CD4-positive, alpha-beta T cell treated with Interleukin-1 beta for 1 hour (primary cell): ENCODE data around the gene FUT7.

Source experiments
- DNase-seq, 2 donors: peaks; one replicate each; pipeline ENCODE4 v3.0.0-alpha.2; 2020 to 2022

FUT7 gene

DNA sequence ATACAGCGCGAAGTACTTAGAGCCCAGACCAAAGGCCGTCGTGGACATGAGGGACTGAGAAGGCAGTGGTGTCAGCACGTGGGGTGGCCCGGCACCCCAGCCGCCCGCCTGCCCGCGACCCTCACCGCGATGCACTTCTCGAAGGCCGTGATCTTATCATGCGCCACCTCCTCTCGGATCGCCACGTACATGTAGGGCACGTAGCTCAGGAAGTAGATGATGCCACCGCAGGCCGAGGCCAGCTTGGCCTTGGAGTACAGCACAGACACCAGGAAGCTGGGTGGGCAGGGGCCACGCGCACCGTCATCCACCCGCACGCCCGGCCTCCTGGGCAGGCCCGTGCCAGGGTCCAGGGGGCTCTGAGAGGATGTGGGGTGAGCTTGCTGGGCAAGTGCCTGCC is 14.8 kb downstream of the FUT7 start:
- DNase-seq: no peak

- no peak for DNase-seq
Measured at GRCh38 chr9:137016436-137016835, 15.5 kb downstream of the FUT7 start.

- DNase-seq: no peak
Measured at GRCh38 chr9:137015976-137016375, 15.9 kb downstream of the FUT7 start.

GRCh38 chr9:137015540-137015930 is 16.4 kb downstream of the FUT7 start:
- DNase-seq: no peak

DNA sequence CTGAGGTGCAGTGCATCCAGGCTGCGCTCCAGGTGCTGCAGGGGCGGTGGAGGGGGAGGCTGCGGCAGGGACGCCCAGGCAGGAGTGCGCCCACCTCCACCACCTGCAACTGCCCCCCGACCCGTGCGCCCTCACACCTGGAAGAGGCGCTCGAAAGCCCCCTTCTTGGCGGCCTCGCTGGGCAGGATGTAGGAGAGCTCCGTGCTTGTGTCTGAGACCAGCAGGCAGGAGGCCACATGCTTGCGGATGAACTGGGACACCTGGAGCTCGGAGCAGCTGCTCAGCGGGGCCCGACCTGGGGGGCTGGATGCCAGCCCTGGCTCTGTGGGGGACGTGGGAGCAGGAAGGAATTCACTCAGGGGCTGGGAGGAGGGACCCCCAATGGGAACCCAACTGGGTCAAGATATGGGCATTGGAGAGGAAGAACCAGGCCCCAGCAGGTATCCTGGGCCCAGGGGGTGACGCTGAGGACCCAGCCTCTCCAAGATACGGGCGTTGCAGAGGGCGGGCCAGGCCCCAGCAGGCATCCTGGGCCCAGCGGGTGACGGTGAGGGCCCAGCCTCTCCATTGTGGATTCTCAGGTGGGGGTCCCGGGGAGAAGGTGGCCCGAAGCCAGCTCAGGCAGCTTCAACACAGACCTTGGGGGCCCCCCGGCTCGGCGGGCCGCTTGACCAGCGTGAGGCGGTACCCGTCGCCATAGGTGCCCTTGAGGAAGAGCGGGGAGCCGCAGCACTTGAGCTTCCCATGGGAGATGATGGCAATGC is 16.9 kb downstream of the FUT7 start:
- DNase-seq: no peak

DNA sequence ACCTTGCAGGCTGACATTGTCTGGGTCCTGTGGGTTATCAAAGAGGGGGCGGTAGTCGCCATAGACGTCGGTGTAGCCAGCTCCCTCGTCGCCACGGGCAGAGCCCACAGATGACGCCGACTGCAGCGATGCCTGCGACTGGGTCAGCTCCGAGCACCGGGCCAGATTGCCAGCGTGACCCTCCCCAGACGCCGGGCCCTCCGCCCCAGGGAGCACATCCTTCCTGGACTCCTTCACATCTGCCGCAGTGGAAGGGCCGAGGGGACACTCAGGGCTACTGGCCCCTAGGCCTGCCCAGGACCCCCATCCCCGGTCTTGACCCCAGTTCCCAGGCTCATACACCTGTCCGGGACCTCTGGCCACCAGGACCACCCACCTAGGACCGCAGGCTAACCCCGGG is 17.7 kb downstream of the FUT7 start:
- no peak for DNase-seq

DNA sequence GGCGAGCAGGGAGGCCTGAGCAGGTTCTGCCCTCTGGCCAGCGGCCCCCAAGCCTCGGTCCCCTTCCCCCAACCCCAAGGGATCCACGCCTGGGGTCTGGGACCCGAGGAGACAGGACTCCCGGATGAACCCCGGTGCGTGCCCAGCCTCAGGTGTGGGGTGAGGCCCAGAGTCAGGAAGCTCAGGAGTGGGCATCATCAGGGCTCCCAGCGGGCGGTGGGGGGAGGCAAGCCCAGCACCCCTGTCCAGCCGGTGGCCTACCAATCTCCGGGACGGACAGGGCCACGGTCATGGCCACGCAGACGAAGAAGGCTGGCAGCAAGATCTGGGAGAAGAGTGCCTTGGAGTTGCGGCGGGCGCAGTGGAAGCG is 18.3 kb downstream of the FUT7 start:
- DNase-seq: no peak

DNA sequence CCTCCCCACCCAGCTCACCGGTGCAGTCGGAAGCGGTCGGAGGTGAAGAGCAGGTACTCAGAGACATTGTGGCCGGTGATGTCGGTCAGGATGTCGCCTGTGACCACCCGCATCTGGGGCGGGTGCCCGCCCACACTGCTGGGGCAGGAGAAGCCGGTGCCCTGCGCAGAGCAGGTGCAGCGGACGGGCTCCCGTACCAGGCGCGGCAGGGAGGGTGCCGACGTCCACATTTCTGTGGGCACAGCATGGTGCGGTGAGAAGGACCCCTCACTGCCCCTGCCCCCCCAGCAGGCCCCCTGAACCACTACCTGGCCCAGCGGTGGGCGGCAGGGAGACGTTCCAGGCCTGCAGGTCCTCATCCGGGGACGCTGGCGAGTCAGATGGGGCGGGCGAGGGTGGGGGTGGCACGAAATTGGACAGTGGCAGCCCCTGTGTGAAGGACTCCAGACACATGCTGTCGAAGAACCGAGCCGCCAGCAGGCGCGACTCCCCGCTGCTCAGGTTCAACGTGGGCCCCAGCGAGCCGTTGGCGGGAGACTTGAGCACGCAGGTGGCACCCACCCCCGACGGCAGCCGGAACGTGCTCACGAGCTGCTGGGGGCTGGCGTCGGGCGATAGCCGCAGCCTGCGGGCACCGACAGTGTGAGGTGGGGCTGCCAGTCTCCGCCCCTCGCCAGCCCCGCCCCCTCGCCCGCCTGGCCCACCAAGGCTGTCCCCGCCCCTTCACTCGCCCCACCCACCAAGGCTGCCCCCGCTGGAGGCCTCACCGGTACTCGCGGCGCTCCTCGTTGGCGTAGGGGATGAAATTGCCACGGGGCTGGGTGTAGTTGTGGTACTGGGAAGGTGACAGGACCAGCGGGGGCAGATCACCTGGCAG is 19.0 kb downstream of the FUT7 start:
- DNase-seq: no peak

GRCh38 chr9:137011907-137012675 is 19.8 kb downstream of the FUT7 start:
- DNase-seq: no peak

DNA sequence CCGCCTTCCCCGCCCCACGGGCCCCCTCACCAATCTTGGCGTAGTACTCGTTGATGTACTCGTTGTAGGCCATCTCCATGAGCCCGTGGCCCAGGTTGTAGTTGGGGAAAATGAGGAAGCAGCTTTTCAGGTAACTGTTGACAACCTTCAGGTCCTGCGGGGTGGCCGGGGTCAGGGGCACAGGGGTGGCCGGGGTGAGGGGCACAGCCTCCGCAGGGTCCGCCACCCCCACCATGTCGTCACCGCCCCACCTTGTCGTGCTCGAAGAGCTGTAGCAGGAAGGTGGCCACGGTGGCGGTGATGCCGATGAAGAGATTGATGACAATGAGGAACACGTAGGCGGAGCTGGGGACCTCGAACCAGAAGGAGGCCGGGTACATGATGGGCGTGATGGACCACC is 20.7 kb downstream of the FUT7 start:
- no peak for DNase-seq

DNA sequence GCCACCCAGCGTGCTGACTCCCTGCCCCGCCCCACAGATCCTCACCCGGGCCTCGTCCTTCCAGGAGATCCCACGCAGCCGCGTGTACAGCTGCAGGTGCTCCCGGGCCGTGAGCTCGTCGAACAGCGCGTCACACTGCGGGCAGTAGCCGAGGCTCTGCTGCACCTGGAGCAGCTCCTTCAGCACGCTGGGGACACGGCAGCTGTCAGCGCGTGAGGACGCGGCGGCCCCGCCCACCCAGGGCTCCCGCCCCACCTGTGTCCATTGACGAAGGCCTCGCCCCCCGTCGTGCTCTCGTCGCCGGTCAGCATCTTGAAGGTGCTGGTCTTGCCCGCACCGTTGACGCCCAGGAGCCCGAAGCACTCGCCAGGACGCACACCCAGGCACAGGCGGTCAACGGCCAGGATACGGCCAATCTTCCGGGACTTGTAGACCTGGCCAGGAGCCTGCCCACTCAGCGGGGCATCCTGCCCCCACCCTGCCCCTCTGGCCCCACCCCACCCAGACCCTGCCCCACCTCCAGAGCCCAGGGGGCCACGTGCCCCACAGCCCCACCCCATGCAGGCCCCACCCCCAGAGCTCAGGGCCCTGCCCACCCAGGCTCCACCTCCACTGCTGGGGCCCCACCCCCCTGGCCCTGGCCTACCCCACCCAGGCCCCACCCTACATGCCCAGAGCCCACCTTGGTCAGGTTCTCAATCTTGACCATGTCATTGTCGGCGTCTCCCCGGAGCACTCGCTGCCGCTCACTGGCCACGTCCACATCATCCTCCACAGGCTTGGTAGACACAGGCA is 21.8 kb downstream of the FUT7 start:
- DNase-seq: no peak

GRCh38 chr9:137009217-137009616 is 22.7 kb downstream of the FUT7 start:
- DNase-seq: no peak

DNA sequence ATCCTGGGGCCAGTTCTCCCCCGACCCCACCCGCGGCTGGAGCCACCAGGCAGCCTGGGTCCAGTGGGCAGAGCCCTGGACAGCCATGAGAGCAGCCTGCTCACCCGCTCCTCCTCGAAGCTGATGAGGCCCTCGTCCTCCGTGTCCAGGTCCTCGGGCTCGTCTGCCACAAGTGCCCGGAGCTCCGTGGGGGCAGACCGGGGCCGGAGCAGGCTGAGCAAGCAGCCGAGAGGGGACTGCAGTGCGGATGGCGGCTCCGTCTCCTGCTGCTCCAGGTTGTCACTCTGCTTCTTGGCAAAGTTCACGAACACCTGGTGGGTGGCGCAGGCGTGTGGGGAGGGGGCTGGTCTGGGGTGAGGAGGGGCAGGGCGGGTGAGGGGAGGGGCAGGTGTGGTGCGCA is 23.6 kb downstream of the FUT7 start:
- DNase-seq: no peak

- no peak for DNase-seq
Measured at GRCh38 chr9:137007816-137008270, 24.0 kb downstream of the FUT7 start.

- no peak for DNase-seq
Measured at GRCh38 chr9:137007108-137007815, 24.6 kb downstream of the FUT7 start.

DNA sequence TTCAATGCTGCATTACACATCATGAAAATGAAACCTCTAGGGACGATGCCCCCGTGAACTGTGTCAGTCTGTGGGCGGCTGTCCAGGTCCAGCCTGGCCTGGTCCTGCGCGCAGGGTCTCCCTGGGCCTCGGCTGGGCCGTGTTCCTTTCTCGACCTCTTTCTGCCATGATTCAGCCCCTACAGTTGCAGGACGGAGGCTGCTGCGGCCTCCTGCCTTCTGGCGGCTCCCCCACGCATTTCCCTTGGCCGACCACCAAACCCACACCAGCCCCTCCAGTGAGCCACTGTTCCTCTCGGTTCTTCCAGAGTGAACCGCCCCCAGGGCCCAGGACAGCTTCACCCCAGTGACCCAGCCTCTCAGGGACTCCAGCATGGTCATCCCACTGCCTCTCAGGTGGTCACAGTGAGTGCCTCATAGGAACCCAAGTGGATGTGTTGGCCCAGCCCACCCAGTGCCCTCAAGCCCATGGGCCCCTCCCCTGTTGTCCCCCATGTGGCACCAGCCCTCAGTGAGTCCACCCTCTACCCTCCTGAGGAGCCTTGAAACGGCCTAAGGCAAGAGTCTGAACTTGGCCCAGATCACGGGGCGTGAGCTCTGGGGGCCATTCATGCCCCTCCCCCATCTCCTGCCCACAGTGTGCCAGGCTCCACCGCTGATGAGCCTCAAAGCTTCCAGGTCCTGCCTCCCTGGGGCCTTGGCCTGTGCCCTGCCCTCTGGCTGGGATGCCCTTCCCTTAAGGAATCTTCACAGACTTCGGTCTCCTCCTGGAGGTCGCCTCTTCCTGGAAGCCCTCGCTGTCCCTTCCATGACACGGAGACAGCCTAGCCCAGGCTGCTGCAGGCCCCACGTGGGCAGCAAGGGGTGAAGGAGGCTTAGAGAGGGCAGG is 25.5 kb downstream of the FUT7 start:
- no peak for DNase-seq

DNA sequence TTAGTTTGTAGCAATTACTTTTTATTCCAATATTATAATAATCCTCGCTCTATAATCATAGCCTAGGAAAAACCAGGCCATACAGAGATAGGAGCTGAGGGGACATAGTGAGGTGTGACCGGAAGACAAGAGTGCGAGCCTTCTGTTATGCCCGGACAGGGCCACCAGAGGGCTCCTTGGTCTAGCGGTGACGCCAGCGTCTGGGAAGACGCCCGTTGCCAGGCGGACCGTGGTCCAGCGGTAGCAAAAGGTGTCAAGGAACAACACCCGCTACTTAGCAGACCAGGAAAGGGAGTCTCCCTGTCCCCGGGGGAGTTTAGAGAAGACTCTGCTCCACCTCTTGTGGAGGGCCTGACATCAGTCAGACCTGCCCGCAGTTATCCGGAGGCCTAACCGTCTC is 27.6 kb downstream of the FUT7 start:
- DNase-seq: peak in 1 of 2 donors; percentile 39

DNA sequence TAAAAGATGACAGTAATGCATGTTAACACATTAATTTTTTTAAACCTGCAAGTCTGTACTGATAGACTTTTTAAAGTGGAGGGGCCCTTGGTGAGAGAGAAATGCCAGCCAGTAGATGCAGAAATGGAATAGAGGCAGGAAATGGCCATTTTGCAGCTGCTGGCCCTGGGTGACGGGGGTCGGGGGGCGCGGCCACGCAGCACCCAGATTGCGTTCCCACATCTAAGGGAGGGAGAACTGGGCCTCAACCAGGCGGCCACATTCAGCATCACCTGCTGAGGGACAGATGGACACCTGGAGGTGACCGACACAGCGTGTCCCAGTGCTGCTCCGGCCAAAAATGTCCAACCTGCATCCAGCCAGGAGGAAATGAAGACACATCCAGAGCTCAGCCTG is 29.2 kb downstream of the FUT7 start:
- no peak for DNase-seq

GRCh38 chr9:137001857-137002645 is 29.8 kb downstream of the FUT7 start:
- DNase-seq: no peak
